GM18498 (cell line): Measurements from ENCODE around the gene RET.

Experiments
- ATAC-seq: cut with Tn5 transposase; IDR thresholded peaks from one replicate; pipeline ENCODE4 v1.9.1; 2021; ENCODE audit warnings: mild to moderate bottlenecking, moderate library complexity; ENCODE audit not compliant: unreplicated experiment

The RET gene

GRCh38 chr10:43044448-43044921 lies 32.4 kb upstream of the RET start:
- ATAC-seq = no peak

GRCh38 chr10:43044961-43045621 lies 31.8 kb upstream of the RET start:
- ATAC-seq = no peak

GRCh38 chr10:43045631-43046287 lies 31.1 kb upstream of the RET start:
- ATAC-seq = no peak

GRCh38 chr10:43046288-43046991 lies 30.4 kb upstream of the RET start:
- ATAC-seq = no peak

- ATAC-seq = no peak
Measured at GRCh38 chr10:43047288-43047970, 29.4 kb upstream of the RET start.

- no peak for ATAC-seq
Measured at GRCh38 chr10:43048301-43049051, 28.4 kb upstream of the RET start.

GRCh38 chr10:43049081-43049551 lies 27.8 kb upstream of the RET start:
- ATAC-seq = no peak

GRCh38 chr10:43050011-43050410 lies 26.9 kb upstream of the RET start:
- ATAC-seq = no peak

- ATAC-seq = no peak
Measured at GRCh38 chr10:43053825-43054224, 23.0 kb upstream of the RET start.

GRCh38 chr10:43054593-43054992 lies 22.3 kb upstream of the RET start:
- ATAC-seq = no peak

- no peak for ATAC-seq
Measured at GRCh38 chr10:43055217-43055616, 21.7 kb upstream of the RET start.

- no peak for ATAC-seq
Measured at GRCh38 chr10:43055991-43056567, 20.8 kb upstream of the RET start.

- ATAC-seq = no peak
Measured at GRCh38 chr10:43056568-43057011, 20.3 kb upstream of the RET start.

- ATAC-seq = no peak
Measured at GRCh38 chr10:43057231-43057711, 19.6 kb upstream of the RET start.

GRCh38 chr10:43057831-43058340 lies 19.0 kb upstream of the RET start:
- no peak for ATAC-seq

- ATAC-seq = no peak
Measured at GRCh38 chr10:43058716-43059335, 18.0 kb upstream of the RET start.

GRCh38 chr10:43059336-43059720 lies 17.5 kb upstream of the RET start:
- ATAC-seq = no peak

GRCh38 chr10:43059828-43060227 lies 17.0 kb upstream of the RET start:
- ATAC-seq = no peak

- no peak for ATAC-seq
Measured at GRCh38 chr10:43060291-43060690, 16.6 kb upstream of the RET start.
